ENCODE data around the gene EDN1. TPM values are rescaled to one million over a fixed set of nuclear protein-coding genes. Genes with fewer than 3 reads are reported as not detected.

Gene EDN1
- total and polyA plus RNA-seq, 9 of the 15 experiments (the other 6 are each of a cell fraction or from before 2014, with no cell fraction given) = 0.03 to 0.06 TPM; not detected in 7

- Histone ChIP-seq H3K9ac (ENCODE audit: insufficient read depth in 1 of 2, low read depth in 2 of 2, low read length in 2 of 2) (no peak overlapping the region), H2AFZ (ENCODE audit: low read depth, low read length) (no peak overlapping the region), H3K4me2 (ENCODE audit: insufficient read depth, low read length) (no peak overlapping the region), H3K9me1 (ENCODE audit: control insufficient read depth, insufficient read depth, low read length) (no peaks in the 10 kb centered on the region), H3K27ac (ENCODE audit: extremely low read depth, low read depth, low read length) (no peak overlapping the region), H3K36me3 (ENCODE audit: control insufficient read depth, insufficient read depth, low read length) (no peaks in the 10 kb centered on the region), H3K79me2 (ENCODE audit: control insufficient read depth, insufficient read depth, low read length) (no peaks in the 10 kb centered on the region), H3K27me3 (ENCODE audit: control insufficient read depth in 2 of 2, insufficient read depth in 2 of 2, low read length in 2 of 2) (peaks cover 2 to 4% of the 10 kb centered on the region in 2 experiments; a peak in 3 of 5 replicates), H4K20me1 (replicated peaks; ENCODE audit: control insufficient read depth, insufficient read depth, low read length) (no peaks in the 10 kb centered on the region), H3K4me1 (replicated peaks in 1 of 2; ENCODE audit: control insufficient read depth in 2 of 2, insufficient read depth in 2 of 2, low read length in 2 of 2) (no peaks in the 10 kb centered on the region), H3K9me3 (replicated peaks; ENCODE audit: control insufficient read depth, insufficient read depth, low read depth, low read length) (no peaks in the 10 kb centered on the region), H3K4me3 (no peak overlapping the region)
- BruUV-seq (replicated peaks) = no TSS peak
- in situ Hi-C loops (cut with MboI) = no loop called here
- ChIA-PET POLR2A (no interaction called here), CTCF (ENCODE audit: low intra/inter-chr PET ratio) (no interaction called here)
- DNase-seq (ENCODE audit: extremely low read depth in 1 of 4, low spot score in 3 of 4) (no peak), FAIRE-seq (no peak), ATAC-seq (no peak)
- WGBS (ENCODE audit: insufficient coverage, low coverage, missing lambda C conversion rate) = under 1% methylated on average over 9 of the region's 9 CpGs
- TF ChIP-seq CREB3 (tag; conservative IDR thresholded peaks at IDR 0.05; ENCODE audit: low read depth) = no peak
- TF ChIP-seq ZNF316 (IDR thresholded peaks at IDR 0.05) = no peak
- TF ChIP-seq CSDE1 (IDR thresholded peaks at IDR 0.05) = no peak
- TF ChIP-seq CBX2 (IDR thresholded peaks at IDR 0.05; ENCODE audit: insufficient read depth, low read length, poor library complexity, severe bottlenecking) = no peak
- no peak for TF ChIP-seq PTTG1 (tag; IDR thresholded peaks at IDR 0.05; ENCODE audit: low read depth)
- no peak for TF ChIP-seq ZNF253 (CRISPR knock-in tag; conservative IDR thresholded peaks at IDR 0.05)
- TF ChIP-seq ZBTB34 (CRISPR knock-in tag; IDR thresholded peaks at IDR 0.05) = no peak
- intact Hi-C loops (cut with micrococcal nuclease) = no loop called here
Observed at GRCh38 chr6:12277386-12277785, 12.8 kb upstream of the EDN1 start.
